Measurements from ENCODE around the gene TRIM68. TPM values are rescaled to one million over a fixed set of nuclear protein-coding genes. Genes with fewer than 3 reads are reported as not detected.

The TRIM68 gene
- total RNA-seq, 1 donor from 2014 or later = 10.5 TPM

DNA sequence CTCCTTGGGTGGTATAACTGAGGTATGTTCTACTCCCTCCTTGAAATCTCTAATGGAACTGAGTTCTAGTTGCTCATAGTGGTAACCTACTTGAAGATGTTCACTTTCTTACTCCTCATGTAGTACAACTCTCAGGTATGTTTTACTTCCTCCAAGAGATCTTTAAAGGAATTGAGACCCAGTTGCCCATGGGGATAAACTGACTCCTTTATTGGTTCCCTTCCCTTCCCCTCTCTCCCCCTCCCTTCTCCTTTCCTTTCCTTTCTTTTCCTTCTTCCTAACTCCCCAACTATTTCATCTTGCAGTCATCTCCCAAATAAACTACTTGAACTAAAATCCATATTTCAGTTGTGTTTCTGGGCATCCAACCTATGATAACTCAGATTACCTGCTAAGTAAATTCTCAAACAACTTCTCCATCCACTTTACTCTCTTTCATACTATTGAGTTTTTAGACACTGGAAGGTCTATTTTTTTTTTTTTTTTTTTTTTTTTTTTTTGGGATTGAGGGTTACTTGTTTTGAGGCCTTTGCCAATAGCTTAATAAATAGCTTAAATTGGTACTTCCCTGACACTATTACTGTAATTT, 7.9 kb upstream of the TRIM68 start:
- Mint-ChIP-seq H3K27me3 (ENCODE audit: insufficient read depth, low read depth) (no peaks in the 10 kb centered on the region), H3K4me1 (peaks cover 3% of the 10 kb centered on the region), H3K4me3 (no peak overlapping the region), H3K36me3 (no peaks in the 10 kb centered on the region), H3K9me3 (no peaks in the 10 kb centered on the region), H3K27ac (no peak overlapping the region)
- Histone ChIP-seq H3F3A (ENCODE audit: low read depth) (no peaks in the 10 kb centered on the region), H3K4me1 (no peaks in the 10 kb centered on the region), H3K4me3 (no peak overlapping the region), H2AFZ (replicated peaks) (no peak overlapping the region), H3K27me3 (no peaks in the 10 kb centered on the region), H3K9ac (no peak overlapping the region), H3K9me3 (ENCODE audit: low read depth) (no peaks in the 10 kb centered on the region), H3K36me3 (no peaks in the 10 kb centered on the region), H4K20me1 (ENCODE audit: low read depth) (no peaks in the 10 kb centered on the region), H3K27ac (no peak overlapping the region), H3K79me2 (ENCODE audit: low read depth) (no peaks in the 10 kb centered on the region), H3K4me2 (no peak overlapping the region)
- TF ChIP-seq EZH2 (IDR thresholded peaks at IDR 0.05) (no peak), EZH2phosphoT487 (IDR thresholded peaks at IDR 0.05) (no peak)
- TF ChIP-seq, protein P1, sequence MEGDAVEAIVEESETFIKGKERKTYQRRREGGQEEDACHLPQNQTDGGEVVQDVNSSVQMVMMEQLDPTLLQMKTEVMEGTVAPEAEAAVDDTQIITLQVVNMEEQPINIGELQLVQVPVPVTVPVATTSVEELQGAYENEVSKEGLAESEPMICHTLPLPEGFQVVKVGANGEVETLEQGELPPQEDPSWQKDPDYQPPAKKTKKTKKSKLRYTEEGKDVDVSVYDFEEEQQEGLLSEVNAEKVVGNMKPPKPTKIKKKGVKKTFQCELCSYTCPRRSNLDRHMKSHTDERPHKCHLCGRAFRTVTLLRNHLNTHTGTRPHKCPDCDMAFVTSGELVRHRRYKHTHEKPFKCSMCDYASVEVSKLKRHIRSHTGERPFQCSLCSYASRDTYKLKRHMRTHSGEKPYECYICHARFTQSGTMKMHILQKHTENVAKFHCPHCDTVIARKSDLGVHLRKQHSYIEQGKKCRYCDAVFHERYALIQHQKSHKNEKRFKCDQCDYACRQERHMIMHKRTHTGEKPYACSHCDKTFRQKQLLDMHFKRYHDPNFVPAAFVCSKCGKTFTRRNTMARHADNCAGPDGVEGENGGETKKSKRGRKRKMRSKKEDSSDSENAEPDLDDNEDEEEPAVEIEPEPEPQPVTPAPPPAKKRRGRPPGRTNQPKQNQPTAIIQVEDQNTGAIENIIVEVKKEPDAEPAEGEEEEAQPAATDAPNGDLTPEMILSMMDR (IDR thresholded peaks at IDR 0.05) = no peak
- no peak for DNase-seq (ENCODE audit: low spot score)

DNA sequence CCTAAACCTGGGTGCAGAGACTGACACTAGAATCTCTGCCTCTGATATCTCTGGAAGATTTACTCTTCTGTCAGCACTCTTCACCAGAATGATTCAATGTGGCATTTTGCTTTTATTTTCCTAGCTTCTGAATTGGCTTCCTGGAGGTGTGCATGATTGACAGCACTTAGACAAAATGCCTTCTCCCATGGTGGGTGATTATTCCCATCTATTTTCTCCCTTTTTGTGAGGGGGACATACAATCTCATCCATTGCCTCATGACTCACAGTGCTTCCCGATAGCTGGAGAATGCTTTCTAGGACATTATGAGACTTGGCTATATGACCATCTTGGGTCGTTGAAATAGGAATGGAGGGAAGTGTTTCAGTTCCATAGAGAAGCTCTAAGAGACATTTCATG, 4.0 kb upstream of the TRIM68 start:
- no peak overlapping the region for H3K9ac ChIP-seq
- no peaks in the 10 kb centered on the region for H3K79me2 ChIP-seq (ENCODE audit: low read depth)

DNA sequence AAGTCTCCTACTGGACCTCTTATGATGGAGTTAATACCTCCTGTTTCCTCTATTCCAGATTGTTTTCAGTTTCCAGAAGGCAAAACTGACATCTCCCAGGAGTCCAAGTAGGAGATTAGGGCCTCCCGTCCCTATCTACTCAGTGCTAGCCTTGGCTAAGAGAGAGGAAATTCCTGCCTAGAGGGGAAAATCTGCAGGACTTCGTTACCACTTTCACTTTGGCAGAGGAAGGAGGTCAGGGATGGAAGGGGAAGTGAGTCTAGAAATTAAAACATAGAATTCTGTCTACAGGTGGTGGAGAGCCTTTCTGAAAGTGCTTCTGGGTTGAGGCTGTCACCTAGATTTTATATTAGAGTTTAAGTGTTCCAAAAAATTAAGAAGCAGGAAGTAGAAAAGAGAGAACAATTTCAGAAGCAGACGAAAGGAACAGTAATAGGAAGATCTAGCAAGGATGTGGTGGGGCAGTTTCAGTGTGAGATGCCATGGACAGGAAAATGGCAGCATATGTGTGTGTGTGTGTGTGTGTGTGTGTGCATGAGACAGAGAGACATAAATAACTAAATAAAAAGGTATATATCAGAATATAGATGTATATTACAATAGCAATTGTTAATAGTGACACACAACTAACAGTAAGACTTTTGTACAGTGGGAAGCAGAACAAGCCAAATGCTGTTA, 2.4 kb upstream of the TRIM68 start:
- Mint-ChIP-seq H3K36me3 (no peaks in the 10 kb centered on the region), H3K27ac (no peak overlapping the region), H3K9me3 (no peaks in the 10 kb centered on the region), H3K4me1 (peaks cover 14% of the 10 kb centered on the region), H3K27me3 (ENCODE audit: insufficient read depth, low read depth) (no peaks in the 10 kb centered on the region), H3K4me3 (no peak overlapping the region)
- Histone ChIP-seq H3K36me3 (no peaks in the 10 kb centered on the region), H2AFZ (replicated peaks) (no peak overlapping the region), H4K20me1 (ENCODE audit: low read depth) (no peaks in the 10 kb centered on the region), H3F3A (ENCODE audit: low read depth) (peaks cover 13% of the 10 kb centered on the region), H3K9ac (no peak overlapping the region), H3K4me2 (no peak overlapping the region), H3K27ac (no peak overlapping the region), H3K4me1 (peaks cover 4% of the 10 kb centered on the region), H3K4me3 (no peak overlapping the region), H3K79me2 (ENCODE audit: low read depth) (no peaks in the 10 kb centered on the region), H3K9me3 (ENCODE audit: low read depth) (no peaks in the 10 kb centered on the region), H3K27me3 (no peaks in the 10 kb centered on the region)
- TF ChIP-seq, protein P1 (IDR thresholded peaks at IDR 0.05) = no peak
- TF ChIP-seq EZH2 (IDR thresholded peaks at IDR 0.05) = no peak
- TF ChIP-seq EZH2phosphoT487 (IDR thresholded peaks at IDR 0.05) = no peak
- no peak for DNase-seq (ENCODE audit: low spot score)

More for the DNA sequence above, 4.0 kb upstream of the TRIM68 start:
- peaks cover 9% of the 10 kb centered on the region for H3K4me1 Mint-ChIP-seq
- H3F3A ChIP-seq (ENCODE audit: low read depth) = peaks cover 13% of the 10 kb centered on the region
- no peak for DNase-seq (ENCODE audit: low spot score)
- H3K36me3 ChIP-seq = no peaks in the 10 kb centered on the region
- H4K20me1 ChIP-seq (ENCODE audit: low read depth) = no peaks in the 10 kb centered on the region
- no peaks in the 10 kb centered on the region for H3K27me3 Mint-ChIP-seq (ENCODE audit: insufficient read depth, low read depth)
- no peak overlapping the region for H3K4me2 ChIP-seq
- no peak for TF ChIP-seq EZH2 (IDR thresholded peaks at IDR 0.05)
- TF ChIP-seq, protein P1 (IDR thresholded peaks at IDR 0.05) = no peak
- TF ChIP-seq EZH2phosphoT487 (IDR thresholded peaks at IDR 0.05) = no peak
- H3K27ac Mint-ChIP-seq = no peak overlapping the region
- H2AFZ ChIP-seq (replicated peaks) = no peak overlapping the region
- H3K4me3 Mint-ChIP-seq = no peak overlapping the region
- H3K9me3 Mint-ChIP-seq = no peaks in the 10 kb centered on the region
- no peak overlapping the region for H3K27ac ChIP-seq
- no peaks in the 10 kb centered on the region for H3K9me3 ChIP-seq (ENCODE audit: low read depth)
- no peaks in the 10 kb centered on the region for H3K27me3 ChIP-seq
- H3K4me1 ChIP-seq = peaks cover 2% of the 10 kb centered on the region
- H3K4me3 ChIP-seq = no peak overlapping the region
- H3K36me3 Mint-ChIP-seq = no peaks in the 10 kb centered on the region

Measured in neural progenitor cell (in vitro differentiated cells).